NCI-H69 (cell line): ENCODE data around the gene SLFN5.
"Not testable (repeated sequence)": the region's sequence is repeated elsewhere in the genome, so short reads cannot be mapped to it uniquely, and the experiment has no call there.

ENCODE experiments used
- DNase-seq: peaks from one replicate; lab custom pipeline; 2025; lab: John Stamatoyannopoulos, UW

Gene SLFN5

GRCh38 chr17:35242158-35242804, 591 bp upstream of the SLFN5 start:
- DNase-seq: peak; percentile 86

- DNase-seq: peak; percentile 24
Observed at GRCh38 chr17:35243561-35244340, 879 bp downstream of the SLFN5 start.

DNA sequence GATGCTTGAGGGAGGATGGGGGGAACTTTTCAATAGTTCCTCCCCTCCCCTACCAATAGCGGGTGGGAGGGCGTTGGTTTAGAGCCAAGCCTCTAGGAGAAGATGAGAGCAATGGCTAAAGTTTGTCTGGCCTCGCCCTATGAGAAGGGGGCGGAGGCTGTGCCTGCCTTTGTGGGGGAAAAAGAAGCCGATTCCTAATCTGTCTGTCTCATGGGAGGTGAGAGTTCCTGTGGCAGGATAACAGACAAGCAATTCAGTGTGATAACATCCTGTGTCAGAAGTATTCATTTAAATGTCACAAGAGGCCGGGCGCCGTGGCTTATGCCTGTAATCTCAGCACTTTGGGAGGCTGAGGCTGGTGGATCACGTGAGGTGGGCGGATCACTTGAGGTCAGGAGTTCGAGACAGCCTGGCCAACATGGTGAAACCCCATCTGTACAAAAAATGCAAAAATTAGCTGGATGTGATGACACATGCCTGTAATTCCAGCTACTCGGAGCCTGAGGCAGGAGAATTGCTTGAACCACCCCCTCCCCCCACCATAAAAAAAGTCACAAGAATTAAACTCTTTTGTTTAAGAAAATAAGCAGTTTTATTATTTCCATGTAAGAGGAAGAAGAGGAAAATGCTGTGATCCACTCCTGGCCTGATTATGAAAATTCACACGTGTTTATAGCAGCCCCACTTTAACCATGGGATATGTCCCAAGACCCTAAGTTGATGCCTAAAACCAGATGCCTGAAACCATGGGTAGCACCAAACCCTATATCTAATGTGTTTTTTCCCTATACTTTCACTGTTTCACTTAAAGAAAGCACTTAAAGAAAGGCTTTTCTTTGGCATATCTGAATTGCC, 1.7 kb downstream of the SLFN5 start:
- peak; percentile 26 for DNase-seq

DNA sequence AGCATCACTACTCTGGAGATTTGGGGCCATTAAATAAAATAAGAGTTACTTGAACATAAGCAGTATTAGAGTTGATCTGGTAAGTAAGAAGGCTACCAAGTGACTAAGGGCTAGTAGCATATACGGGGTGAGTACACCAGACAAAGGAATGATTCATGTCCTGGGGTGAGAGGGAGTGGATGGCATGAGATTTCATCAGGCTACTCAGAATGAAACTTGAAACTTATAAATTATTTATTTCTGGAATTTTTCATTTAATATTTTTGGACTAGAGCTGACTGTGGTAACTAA, 2.3 kb downstream of the SLFN5 start:
- DNase-seq: peak; percentile 4

DNA sequence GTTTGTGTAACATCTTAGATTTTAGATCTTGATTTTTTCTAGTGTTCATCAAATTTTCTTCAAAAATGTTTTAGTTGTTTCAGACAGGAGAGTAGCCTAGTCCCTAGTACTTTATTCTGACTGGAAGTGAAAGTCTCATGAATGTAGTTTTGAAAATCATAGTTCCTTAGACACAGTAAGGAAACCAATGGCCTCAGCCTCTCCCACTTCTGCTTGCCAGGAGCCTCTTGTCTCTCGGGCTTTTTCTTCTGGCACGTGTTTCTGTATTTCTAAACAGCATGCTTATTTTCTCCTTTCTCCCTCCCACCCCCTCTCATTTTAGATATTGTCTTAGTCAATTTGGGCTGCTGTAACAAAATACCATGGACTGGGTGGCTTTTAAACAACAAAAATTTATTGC, 9.8 kb downstream of the SLFN5 start:
- no peak for DNase-seq

GRCh38 chr17:35254107-35254773, 11.4 kb downstream of the SLFN5 start:
- no peak for DNase-seq

DNA sequence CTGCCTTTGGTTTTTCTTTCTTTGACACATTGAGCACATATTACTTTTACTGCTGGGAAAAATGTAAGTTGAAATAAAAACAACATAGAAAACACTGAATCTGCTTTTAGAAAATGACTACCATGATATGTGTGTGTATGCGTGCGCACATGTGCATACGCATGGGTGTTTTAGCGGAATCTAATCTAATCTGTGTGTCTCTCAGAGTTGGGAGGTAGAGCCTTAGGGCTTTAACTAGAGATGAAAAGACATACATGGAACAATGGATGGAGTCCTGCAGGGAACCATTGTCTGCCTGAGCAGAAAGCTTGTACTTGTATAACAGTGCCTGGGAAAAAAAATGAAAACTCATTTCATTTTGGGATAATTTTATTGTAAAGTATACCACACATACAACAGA, 12.4 kb downstream of the SLFN5 start:
- DNase-seq: peak; percentile 6

DNA sequence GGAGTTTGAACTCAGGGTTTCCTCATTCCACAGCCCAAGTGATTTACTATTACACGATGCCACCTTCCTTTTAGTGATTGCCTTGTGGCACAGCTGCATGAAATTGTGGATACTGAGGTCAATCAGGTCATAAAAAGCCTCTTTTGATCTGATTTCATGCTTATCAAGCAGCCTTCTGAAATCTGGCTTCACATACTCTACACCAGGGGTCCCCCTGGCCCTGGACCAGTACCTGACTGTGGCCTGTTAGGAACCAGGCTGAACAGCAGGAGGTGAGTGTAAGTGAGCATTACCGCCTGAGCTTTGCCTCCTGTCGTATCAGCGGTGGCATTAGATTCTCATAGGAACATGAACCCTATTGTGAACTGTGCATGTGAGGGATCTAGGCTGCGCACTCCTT, 13.8 kb downstream of the SLFN5 start:
- peak; percentile 23 for DNase-seq

DNA sequence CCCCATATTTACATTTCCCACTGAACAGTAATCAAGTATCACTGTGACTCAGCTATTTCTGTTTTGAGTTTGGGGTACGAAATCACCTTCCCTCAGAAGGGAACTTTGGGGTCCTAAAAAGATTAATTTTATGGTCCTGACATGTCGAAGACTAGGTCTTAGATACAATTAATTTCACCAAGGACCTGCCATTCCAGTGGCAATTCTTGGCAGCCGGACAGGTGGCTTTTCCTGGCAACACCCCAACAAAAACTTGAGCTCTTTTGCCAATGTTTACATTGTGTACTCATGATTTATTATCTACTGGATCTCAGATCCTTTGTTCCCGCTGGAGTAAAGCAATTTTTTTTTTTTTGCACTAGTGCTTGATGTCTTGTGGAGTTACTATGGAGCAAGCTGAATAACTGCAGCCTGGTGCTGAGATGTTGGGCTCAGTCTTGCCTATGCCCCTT, 14.4 kb downstream of the SLFN5 start:
- DNase-seq: peak; percentile 84

- no peak for DNase-seq
Observed at GRCh38 chr17:35259001-35259400, 16.1 kb downstream of the SLFN5 start.

GRCh38 chr17:35265071-35265470, 22.2 kb downstream of the SLFN5 start:
- DNase-seq: no peak

DNA sequence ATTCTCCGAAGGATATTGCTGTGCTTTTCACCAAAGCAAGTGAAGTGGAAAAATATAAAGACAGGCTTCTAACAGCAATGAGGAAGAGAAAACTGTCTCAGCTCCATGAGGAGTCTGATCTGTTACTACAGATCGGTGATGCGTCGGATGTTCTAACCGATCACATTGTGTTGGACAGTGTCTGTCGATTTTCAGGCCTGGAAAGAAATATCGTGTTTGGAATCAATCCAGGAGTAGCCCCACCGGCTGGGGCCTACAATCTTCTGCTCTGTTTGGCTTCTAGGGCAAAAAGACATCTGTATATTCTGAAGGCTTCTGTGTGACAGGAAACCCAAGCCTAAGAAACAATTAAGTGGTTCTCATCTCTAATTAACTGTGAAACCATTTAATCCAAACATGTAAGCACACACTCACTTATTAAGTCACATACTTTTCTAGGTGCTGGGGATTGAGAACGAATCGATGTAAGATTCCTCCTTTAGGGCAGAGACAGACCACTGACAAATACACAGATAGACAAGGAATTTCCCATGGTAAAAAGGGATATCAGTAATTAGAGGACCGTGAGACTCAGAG, 22.8 kb downstream of the SLFN5 start:
- DNase-seq: no peak

- peak; percentile 9 for DNase-seq
Observed at GRCh38 chr17:35274167-35275066, 31.5 kb downstream of the SLFN5 start.

DNA sequence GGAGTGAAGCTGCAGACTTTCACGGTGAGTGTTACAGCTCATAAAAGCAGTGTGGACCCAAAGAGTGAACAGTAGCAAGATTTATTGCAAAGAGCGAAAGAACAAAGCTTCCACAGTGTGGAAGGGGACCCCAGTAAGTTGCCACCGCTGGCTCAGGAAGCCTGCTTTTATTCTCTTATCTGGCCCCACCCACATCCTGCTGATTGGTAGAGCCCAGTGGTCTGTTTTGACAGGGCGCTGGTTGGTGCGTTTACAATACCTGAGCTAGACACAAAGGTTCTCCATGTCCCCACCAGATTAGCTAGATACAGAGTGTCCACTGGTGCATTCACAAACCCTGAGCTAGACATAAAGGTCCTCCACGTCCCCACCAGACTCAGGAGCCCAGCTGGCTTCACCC, 35.6 kb downstream of the SLFN5 start:
- not testable (repeated sequence) for DNase-seq

DNA sequence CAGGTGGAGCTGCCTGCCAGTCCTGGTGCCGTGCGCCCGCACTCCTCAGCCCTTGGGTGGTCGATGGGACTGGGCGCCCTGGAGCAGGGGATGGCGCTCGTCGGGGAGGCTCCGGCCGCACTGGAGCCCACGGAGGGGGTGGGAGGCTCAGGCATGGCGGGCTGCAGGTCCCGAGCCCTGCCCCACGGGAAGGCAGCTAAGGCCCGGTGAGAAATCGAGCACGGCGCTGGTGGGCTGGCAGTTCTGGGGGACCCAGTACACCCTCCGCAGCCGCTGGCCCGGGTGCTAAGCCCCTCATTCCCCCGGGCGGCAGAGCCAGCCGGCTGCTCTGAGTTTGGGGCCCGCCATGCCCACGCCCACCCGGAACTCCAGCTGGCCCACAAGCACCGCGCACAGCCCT, 36.0 kb downstream of the SLFN5 start:
- not testable (repeated sequence) for DNase-seq

DNA sequence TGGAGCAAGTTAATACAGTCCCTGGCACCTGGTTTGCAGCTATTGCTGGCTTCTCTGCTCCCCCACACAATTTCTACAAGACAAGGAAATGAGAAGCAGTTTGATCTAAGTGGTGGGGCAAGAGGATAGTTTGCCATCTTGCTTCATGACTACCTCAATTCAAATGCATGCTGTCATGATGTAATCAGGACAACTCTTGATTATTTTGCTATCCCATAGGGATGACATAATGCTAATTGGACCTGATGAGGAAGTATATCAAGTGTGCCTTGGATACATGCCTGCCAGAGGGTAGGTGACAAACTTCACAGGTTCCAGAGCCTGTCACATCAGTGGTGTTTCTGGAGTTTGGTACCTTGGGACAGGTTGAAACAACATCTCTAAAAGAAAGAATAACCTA, 40.9 kb downstream of the SLFN5 start:
- no peak for DNase-seq

GRCh38 chr17:35284955-35285354, 42.1 kb downstream of the SLFN5 start:
- DNase-seq: no peak

GRCh38 chr17:35286120-35286781, 43.4 kb downstream of the SLFN5 start:
- DNase-seq: peak; percentile 12

DNA sequence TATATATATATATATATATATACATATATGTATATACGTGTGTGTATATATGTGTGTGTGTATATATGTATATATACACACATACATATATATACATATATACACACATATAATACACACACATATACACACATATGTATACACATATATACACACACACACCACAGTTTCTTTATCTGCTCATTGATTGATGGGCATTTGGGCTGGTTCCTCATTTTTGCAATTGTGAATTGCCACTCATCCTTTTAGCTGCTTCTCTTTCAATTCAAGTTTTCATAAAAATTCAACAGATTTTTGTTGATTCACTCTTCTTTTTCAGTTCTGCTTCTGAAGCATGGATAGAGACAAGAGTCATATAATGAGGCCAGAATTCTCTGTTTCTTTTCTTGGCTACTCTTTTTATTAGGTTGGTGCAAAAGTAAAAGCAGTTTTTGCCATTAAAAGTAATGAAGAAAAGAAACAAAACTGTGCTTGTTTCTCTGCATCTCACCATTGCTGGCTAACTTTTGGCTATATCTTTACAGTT, 44.5 kb downstream of the SLFN5 start:
- DNase-seq: no peak

DNA sequence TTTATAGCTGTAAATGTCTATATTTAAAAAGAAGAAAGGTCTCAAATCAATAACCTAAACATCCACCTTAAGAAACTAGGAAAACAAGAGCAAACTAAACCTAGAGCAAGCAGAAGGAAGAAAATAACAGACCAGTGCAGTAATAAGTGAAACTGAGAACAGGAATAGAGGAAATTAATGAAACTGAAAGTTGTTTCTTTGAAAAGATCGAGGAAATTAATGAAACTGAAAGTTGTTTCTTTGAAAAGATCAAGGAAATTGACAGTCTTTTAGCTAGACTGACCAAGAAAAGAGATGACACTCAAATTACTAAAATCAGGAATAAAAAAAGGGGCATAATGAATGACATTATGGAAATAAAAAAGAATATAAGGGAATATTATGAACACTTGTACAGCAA, 46.4 kb downstream of the SLFN5 start:
- no peak for DNase-seq
